SK-N-SH treated with all-trans-retinoic acid at 6 μM for 48 hours (cell line): ENCODE measurements around the gene MRGPRD.

Experiments used
- ATAC-seq: fragments of 200-7000 bp; cut with Tn5 transposase; 3 replicates; pipeline ENCODE4 v1.9.1; 2020; ENCODE audit warnings: mild to moderate bottlenecking, moderate library complexity
- ARNTL ChIP-seq: fragments of 450-650 bp; formaldehyde crosslinking; IDR thresholded peaks from 2 replicates; pipeline ENCODE4 v1.5.0; 2020; ENCODE audit warnings: low read depth, mild to moderate bottlenecking, moderate library complexity, borderline replicate concordance
- BACH2 ChIP-seq: fragments of 250-450 bp; sonication (Bioruptor Pico); IDR thresholded peaks from 2 replicates; pipeline ENCODE4 v1.9.0; 2021; ENCODE audit warnings: mild to moderate bottlenecking, borderline replicate concordance
- CSDC2 ChIP-seq: fragments of 250-450 bp; sonication (Bioruptor Pico); IDR thresholded peaks from 2 replicates; pipeline ENCODE4 v1.5.0; 2020; ENCODE audit warnings: mild to moderate bottlenecking, moderate library complexity
- GLIS3 ChIP-seq: fragments of 250-450 bp; sonication (Bioruptor Pico); IDR thresholded peaks from 2 replicates; pipeline ENCODE4 v1.5.0; 2020; ENCODE audit warnings: mild to moderate bottlenecking, moderate library complexity
- ISL1 ChIP-seq: fragments of 250-450 bp; sonication (Bioruptor Pico); IDR thresholded peaks from 2 replicates; pipeline ENCODE4 v2.1.2; 2022; ENCODE audit warnings: mild to moderate bottlenecking, moderate library complexity
- OSR1 ChIP-seq: fragments of 250-450 bp; sonication (Bioruptor Pico); IDR thresholded peaks from 2 replicates; pipeline ENCODE4 v1.8.0; 2022; ENCODE audit warnings: moderate library complexity, mild to moderate bottlenecking, inconsistent platforms
- POU6F1 ChIP-seq: fragments of 250-450 bp; sonication (Bioruptor Pico); IDR thresholded peaks from 2 replicates; pipeline ENCODE4 v1.8.0; 2021; ENCODE audit warnings: low read depth, mild to moderate bottlenecking, moderate library complexity, borderline replicate concordance
- PPARA ChIP-seq: fragments of 250-450 bp; sonication (Bioruptor Pico); IDR thresholded peaks from 2 replicates; pipeline ENCODE4 v1.5.0; 2020; ENCODE audit warnings: mild to moderate bottlenecking, borderline replicate concordance
- RARB ChIP-seq: fragments of 250-450 bp; sonication (Bioruptor Pico); IDR thresholded peaks from 2 replicates; pipeline ENCODE4 v1.8.0; 2021; ENCODE audit warnings: mild to moderate bottlenecking, moderate library complexity
- SNAI2 ChIP-seq: fragments of 250-450 bp; sonication (Bioruptor Pico); IDR thresholded peaks from 2 replicates; pipeline ENCODE4 v1.5.0; 2020; ENCODE audit warnings: mild to moderate bottlenecking, moderate library complexity
- TCF4 ChIP-seq: fragments of 250-450 bp; sonication (Bioruptor Pico); IDR thresholded peaks from 2 replicates; pipeline ENCODE4 v1.8.0; 2021; ENCODE audit warnings: mild to moderate bottlenecking, moderate library complexity, borderline replicate concordance
- TOX ChIP-seq: fragments of 250-450 bp; sonication (Bioruptor Pico); IDR thresholded peaks from 2 replicates; pipeline ENCODE4 v1.8.0; 2021; ENCODE audit warnings: mild to moderate bottlenecking, moderate library complexity, borderline replicate concordance
- ZC3H10 ChIP-seq: fragments of 250-450 bp; sonication (Bioruptor Pico); IDR thresholded peaks from 2 replicates; pipeline ENCODE4 v1.5.1; 2021; ENCODE audit warnings: mild to moderate bottlenecking, moderate library complexity
- ZFP3 ChIP-seq: fragments of 250-450 bp; sonication (Bioruptor Pico); IDR thresholded peaks from 2 replicates; pipeline ENCODE4 v1.5.0; 2020; ENCODE audit warnings: mild to moderate bottlenecking, moderate library complexity
- ZFP30 ChIP-seq: fragments of 450-650 bp; formaldehyde crosslinking; IDR thresholded peaks from 2 replicates; pipeline ENCODE4 v1.5.0; 2022; ENCODE audit warnings: mild to moderate bottlenecking, moderate library complexity
- ZNF565 ChIP-seq: fragments of 450-650 bp; formaldehyde crosslinking; conservative IDR thresholded peaks from 2 replicates; pipeline ENCODE4 v1.5.0; 2020; ENCODE audit warnings: low read depth, mild to moderate bottlenecking, moderate library complexity
- ZNF70 ChIP-seq: fragments of 450-650 bp; formaldehyde crosslinking; IDR thresholded peaks from 2 replicates; pipeline ENCODE4 v1.5.0; 2020; ENCODE audit warnings: mild to moderate bottlenecking, moderate library complexity
- ZNF8 ChIP-seq: fragments of 450-650 bp; formaldehyde crosslinking; IDR thresholded peaks from 2 replicates; pipeline ENCODE4 v1.5.0; 2020; ENCODE audit warnings: mild to moderate bottlenecking, moderate library complexity
- TF ChIP-seq, protein P1 (sequence below): fragments of 250-450 bp; sonication (Bioruptor Pico); IDR thresholded peaks from 2 replicates; pipeline ENCODE4 v1.5.1; 2021; ENCODE audit warnings: mild to moderate bottlenecking, moderate library complexity
- TF ChIP-seq, protein P2 (sequence below): fragments of 250-450 bp; sonication (Bioruptor Pico); IDR thresholded peaks from 2 replicates; pipeline ENCODE4 v1.5.0; 2020; ENCODE audit warnings: mild to moderate bottlenecking, moderate library complexity
- TF ChIP-seq, protein P3 (sequence below): fragments of 250-450 bp; sonication (Bioruptor Pico); IDR thresholded peaks from 2 replicates; pipeline ENCODE4 v1.8.0; 2020; ENCODE audit warnings: mild to moderate bottlenecking, moderate library complexity, borderline replicate concordance

The MRGPRD gene

GRCh38 chr11:68999093-68999747, 18.4 kb upstream of the MRGPRD start (continued):
- TF ChIP-seq ZNF565 (CRISPR knock-in tag) = no peak
- no peak for TF ChIP-seq TOX (CRISPR knock-in tag)
- TF ChIP-seq GLIS3 (CRISPR knock-in tag) = no peak
- TF ChIP-seq, protein P1, sequence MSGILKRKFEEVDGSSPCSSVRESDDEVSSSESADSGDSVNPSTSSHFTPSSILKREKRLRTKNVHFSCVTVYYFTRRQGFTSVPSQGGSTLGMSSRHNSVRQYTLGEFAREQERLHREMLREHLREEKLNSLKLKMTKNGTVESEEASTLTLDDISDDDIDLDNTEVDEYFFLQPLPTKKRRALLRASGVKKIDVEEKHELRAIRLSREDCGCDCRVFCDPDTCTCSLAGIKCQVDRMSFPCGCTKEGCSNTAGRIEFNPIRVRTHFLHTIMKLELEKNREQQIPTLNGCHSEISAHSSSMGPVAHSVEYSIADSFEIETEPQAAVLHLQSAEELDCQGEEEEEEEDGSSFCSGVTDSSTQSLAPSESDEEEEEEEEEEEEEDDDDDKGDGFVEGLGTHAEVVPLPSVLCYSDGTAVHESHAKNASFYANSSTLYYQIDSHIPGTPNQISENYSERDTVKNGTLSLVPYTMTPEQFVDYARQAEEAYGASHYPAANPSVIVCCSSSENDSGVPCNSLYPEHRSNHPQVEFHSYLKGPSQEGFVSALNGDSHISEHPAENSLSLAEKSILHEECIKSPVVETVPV (CRISPR knock-in tag) = no peak
- TF ChIP-seq ZFP3 = no peak
- TF ChIP-seq, all 23 proteins: peak for 0

DNA sequence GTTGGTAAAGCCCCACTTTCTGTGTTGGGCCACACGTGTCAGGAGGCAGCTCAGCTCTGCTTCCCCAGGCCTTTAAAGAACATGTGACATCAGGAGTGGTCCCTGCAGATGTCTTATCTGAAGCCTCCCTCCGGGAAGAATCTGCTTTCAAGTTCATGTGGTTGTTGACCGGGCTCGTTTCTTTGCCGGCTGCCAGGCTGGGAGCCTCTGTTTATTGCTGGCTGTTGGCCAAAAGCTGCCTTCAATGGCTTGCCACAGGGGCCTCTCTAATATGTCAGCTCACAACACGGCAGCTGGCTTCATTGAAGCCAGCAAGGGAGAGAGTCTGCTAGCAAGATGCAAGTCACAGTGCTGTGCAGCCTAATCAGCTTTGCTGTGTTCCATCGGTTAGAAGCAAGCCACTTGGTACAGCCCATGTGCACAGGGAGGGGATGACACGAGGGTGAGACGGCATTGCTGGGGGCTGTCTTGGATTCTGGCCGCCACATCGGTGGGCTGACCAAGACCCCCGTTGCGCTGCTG, 17.7 kb upstream of the MRGPRD start:
- TF ChIP-seq, protein P2, sequence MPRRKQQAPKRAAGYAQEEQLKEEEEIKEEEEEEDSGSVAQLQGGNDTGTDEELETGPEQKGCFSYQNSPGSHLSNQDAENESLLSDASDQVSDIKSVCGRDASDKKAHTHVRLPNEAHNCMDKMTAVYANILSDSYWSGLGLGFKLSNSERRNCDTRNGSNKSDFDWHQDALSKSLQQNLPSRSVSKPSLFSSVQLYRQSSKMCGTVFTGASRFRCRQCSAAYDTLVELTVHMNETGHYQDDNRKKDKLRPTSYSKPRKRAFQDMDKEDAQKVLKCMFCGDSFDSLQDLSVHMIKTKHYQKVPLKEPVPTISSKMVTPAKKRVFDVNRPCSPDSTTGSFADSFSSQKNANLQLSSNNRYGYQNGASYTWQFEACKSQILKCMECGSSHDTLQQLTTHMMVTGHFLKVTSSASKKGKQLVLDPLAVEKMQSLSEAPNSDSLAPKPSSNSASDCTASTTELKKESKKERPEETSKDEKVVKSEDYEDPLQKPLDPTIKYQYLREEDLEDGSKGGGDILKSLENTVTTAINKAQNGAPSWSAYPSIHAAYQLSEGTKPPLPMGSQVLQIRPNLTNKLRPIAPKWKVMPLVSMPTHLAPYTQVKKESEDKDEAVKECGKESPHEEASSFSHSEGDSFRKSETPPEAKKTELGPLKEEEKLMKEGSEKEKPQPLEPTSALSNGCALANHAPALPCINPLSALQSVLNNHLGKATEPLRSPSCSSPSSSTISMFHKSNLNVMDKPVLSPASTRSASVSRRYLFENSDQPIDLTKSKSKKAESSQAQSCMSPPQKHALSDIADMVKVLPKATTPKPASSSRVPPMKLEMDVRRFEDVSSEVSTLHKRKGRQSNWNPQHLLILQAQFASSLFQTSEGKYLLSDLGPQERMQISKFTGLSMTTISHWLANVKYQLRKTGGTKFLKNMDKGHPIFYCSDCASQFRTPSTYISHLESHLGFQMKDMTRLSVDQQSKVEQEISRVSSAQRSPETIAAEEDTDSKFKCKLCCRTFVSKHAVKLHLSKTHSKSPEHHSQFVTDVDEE (CRISPR knock-in tag) = peak; percentile 58; the same call in 1 of the 2 replicates
- no peak for TF ChIP-seq PPARA (CRISPR knock-in tag)
- TF ChIP-seq TCF4 = peak; percentile 48; the same call in 1 of the 2 replicates
- TF ChIP-seq ZNF70 = no peak
- TF ChIP-seq ZNF8 (CRISPR knock-in tag) = peak; percentile 99
- ATAC-seq = peak; percentile 37

DNA sequence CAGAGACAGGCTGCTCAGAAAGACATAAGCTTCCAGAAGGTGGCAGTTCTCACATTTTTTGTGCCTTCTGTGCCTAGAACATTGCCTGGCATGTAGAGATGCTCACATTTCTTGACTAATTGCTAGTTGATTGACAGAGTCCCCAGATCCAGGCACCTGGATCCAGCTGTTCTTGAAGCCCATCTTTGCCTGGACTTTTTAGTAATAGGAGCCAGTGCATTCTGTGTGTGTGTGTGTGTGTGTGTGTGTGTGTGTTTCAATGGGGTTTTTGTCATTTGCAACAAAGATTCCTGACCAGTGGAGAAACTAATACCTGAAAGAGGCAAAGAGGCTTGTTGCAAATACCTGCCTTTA, 17.2 kb upstream of the MRGPRD start:
- ATAC-seq = no peak
- TF ChIP-seq ZFP30 (CRISPR knock-in tag) (no peak), ZFP3 (no peak), TOX (CRISPR knock-in tag) (no peak), SNAI2 (no peak), ARNTL (CRISPR knock-in tag) (no peak), PPARA (CRISPR knock-in tag) (no peak), POU6F1 (no peak), ZNF565 (CRISPR knock-in tag) (no peak), ZNF8 (CRISPR knock-in tag) (no peak), ISL1 (CRISPR knock-in tag) (no peak), GLIS3 (CRISPR knock-in tag) (no peak)
- TF ChIP-seq, protein P2 (CRISPR knock-in tag) = no peak
- TF ChIP-seq, all 23 proteins: peak for 0

GRCh38 chr11:68997124-68997994, 16.6 kb upstream of the MRGPRD start:
- ATAC-seq = no peak
- TF ChIP-seq OSR1 (CRISPR knock-in tag) (no peak), ZNF565 (CRISPR knock-in tag) (no peak), ZNF70 (no peak), TOX (CRISPR knock-in tag) (no peak), ZC3H10 (no peak), ZNF8 (CRISPR knock-in tag) (no peak), ARNTL (CRISPR knock-in tag) (no peak), ISL1 (CRISPR knock-in tag) (no peak), RARB (CRISPR knock-in tag) (no peak), CSDC2 (CRISPR knock-in tag) (no peak), SNAI2 (no peak), POU6F1 (no peak), BACH2 (CRISPR knock-in tag) (no peak)
- TF ChIP-seq, protein P3, sequence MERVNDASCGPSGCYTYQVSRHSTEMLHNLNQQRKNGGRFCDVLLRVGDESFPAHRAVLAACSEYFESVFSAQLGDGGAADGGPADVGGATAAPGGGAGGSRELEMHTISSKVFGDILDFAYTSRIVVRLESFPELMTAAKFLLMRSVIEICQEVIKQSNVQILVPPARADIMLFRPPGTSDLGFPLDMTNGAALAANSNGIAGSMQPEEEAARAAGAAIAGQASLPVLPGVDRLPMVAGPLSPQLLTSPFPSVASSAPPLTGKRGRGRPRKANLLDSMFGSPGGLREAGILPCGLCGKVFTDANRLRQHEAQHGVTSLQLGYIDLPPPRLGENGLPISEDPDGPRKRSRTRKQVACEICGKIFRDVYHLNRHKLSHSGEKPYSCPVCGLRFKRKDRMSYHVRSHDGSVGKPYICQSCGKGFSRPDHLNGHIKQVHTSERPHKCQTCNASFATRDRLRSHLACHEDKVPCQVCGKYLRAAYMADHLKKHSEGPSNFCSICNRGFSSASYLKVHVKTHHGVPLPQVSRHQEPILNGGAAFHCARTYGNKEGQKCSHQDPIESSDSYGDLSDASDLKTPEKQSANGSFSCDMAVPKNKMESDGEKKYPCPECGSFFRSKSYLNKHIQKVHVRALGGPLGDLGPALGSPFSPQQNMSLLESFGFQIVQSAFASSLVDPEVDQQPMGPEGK = no peak
